GM12878 (cell line): ENCODE data around the gene MGLL. TPM values are rescaled to one million over a fixed set of nuclear protein-coding genes. Genes with fewer than 3 reads are reported as not detected.

Experiments used
- ATAC-seq: fragments of 200-7000 bp; cut with Tn5 transposase; 3 replicates; pipeline ENCODE4 v1.9.1; 2020; ENCODE audit warnings: mild to moderate bottlenecking, moderate library complexity
- BruUV-seq: library from RNA; stranded (reverse); fragments of 400-500 nt; replicated peaks from 2 replicates; lab custom pipeline; 2021; lab: Mats Ljungman, UMichigan
- CTCF ChIA-PET: fragments of 300-600 bp; sonication (Branson Sonifier 250); formaldehyde crosslinking; extraction: SDS; loops from one replicate; lab custom pipeline; 2021; ENCODE audit warnings: inconsistent platforms; lab: Yijun Ruan, JAX
- POLR2A ChIA-PET: fragments of 350-600 bp; formaldehyde crosslinking; extraction: SDS; loops from one replicate; lab custom pipeline; 2021; ENCODE audit warnings: inconsistent platforms; lab: Charles Lee
- RAD21 ChIA-PET: fragments of 300-600 bp; sonication (Branson Sonifier 250); formaldehyde crosslinking; loops from one replicate; lab custom pipeline; 2023; ENCODE audit warnings: antibody characterized with exemption; ENCODE audit not compliant: unreplicated experiment; lab: Charles Lee
- SMC1A ChIA-PET: fragments of 300-600 bp; sonication (Branson Sonifier 250); formaldehyde crosslinking; loops from one replicate; lab custom pipeline; 2023; ENCODE audit not compliant: unreplicated experiment, uncharacterized antibody; lab: Charles Lee
- DNase-seq: peaks from one replicate; pipeline ENCODE4 v3.0.0-alpha.2; 2011; ENCODE audit warnings: low read depth, low spot score
- FAIRE-seq: peaks from 3 replicates; lab custom pipeline; 2011; peaks lifted over from hg19 to GRCh38; lab: Jason Lieb, UNC
- H2AFZ ChIP-seq: 2 replicates; pipeline ENCODE4 v1.6.0; 2011; ENCODE audit warnings: low read depth, low read length, control low read depth; ENCODE audit not compliant: control insufficient read depth
- H3K27ac ChIP-seq: 2 replicates; pipeline ENCODE4 v1.5.1; 2011; ENCODE audit warnings: control low read depth; ENCODE audit not compliant: control insufficient read depth, insufficient read depth
- H3K27me3 ChIP-seq, 2 experiments: replicated peaks in 1 of 2; 2 replicates each; pipeline versions ENCODE4 v1.6.0 to v1.6.1; 2011; ENCODE audit warnings: low read length in 1 of 2; ENCODE audit not compliant: control insufficient read depth in 2 of 2, insufficient read depth in 2 of 2
- H3K36me3 ChIP-seq, 2 experiments: 2 replicates each; pipeline ENCODE4 v1.5.1; 2011; ENCODE audit warnings: low read length in 1 of 2; ENCODE audit not compliant: control insufficient read depth in 2 of 2, insufficient read depth in 2 of 2
- H3K4me1 ChIP-seq: 2 replicates; pipeline ENCODE4 v1.6.1; 2011; ENCODE audit warnings: mild to moderate bottlenecking, low read length, moderate library complexity, mixed read lengths; ENCODE audit not compliant: control insufficient read depth, insufficient read depth
- H3K4me2 ChIP-seq: 2 replicates; pipeline ENCODE4 v1.6.0; 2011; ENCODE audit warnings: control low read depth; ENCODE audit not compliant: control insufficient read depth, insufficient read depth
- H3K4me3 ChIP-seq: fragments of 200-600 bp; sonication (generic); 2 replicates; pipeline ENCODE4 v1.5.1; 2016
- H3K79me2 ChIP-seq: 2 replicates; pipeline ENCODE4 v1.6.0; 2011; ENCODE audit warnings: low read length; ENCODE audit not compliant: control insufficient read depth, insufficient read depth
- H3K9ac ChIP-seq: 2 replicates; pipeline ENCODE4 v1.8.0; 2011; ENCODE audit warnings: low read length, control low read depth, mixed read lengths; ENCODE audit not compliant: control insufficient read depth, insufficient read depth
- H3K9me3 ChIP-seq: replicated peaks from 3 replicates; pipeline ENCODE4 v1.5.1; 2011; ENCODE audit warnings: mild to moderate bottlenecking, low read length; ENCODE audit not compliant: control insufficient read depth, insufficient read depth
- H4K20me1 ChIP-seq: 2 replicates; pipeline ENCODE4 v1.6.0; 2011; ENCODE audit not compliant: control insufficient read depth, insufficient read depth
- BHLHE40 ChIP-seq, 2 experiments: fragments of 450-650 bp in 1 of 2; IDR thresholded peaks; 2 replicates each; pipeline ENCODE4 v1.6.1; 2011 to 2017; ENCODE audit warnings: low read depth in 2 of 2, borderline replicate concordance in 1 of 2, improper control_type of control experiment in 1 of 2, low read length in 1 of 2, mild to moderate bottlenecking in 1 of 2
- CHD1 ChIP-seq: IDR thresholded peaks from 2 replicates; pipeline ENCODE4 v1.6.1; 2012; ENCODE audit warnings: low read depth, low read length, improper control_type of control experiment
- DPF2 ChIP-seq: fragments of 450-650 bp; IDR thresholded peaks from 2 replicates; pipeline ENCODE4 v1.6.1; 2017; ENCODE audit warnings: mild to moderate bottlenecking
- FOXM1 ChIP-seq: IDR thresholded peaks from 2 replicates; pipeline ENCODE4 v1.6.1; 2012; ENCODE audit warnings: low read depth, mild to moderate bottlenecking, inconsistent platforms, low read length, moderate library complexity
- IKZF1 ChIP-seq: fragments of 450-650 bp; conservative IDR thresholded peaks from 2 replicates; pipeline ENCODE4 v1.6.1; 2017; ENCODE audit warnings: antibody characterized with exemption, mild to moderate bottlenecking
- JUNB ChIP-seq: IDR thresholded peaks from 2 replicates; pipeline ENCODE4 v1.6.1; 2016; ENCODE audit warnings: antibody characterized with exemption, mild to moderate bottlenecking
- NFYB ChIP-seq: IDR thresholded peaks from 2 replicates; pipeline ENCODE4 v1.6.1; 2011; ENCODE audit warnings: low read depth, mild to moderate bottlenecking, low read length, improper control_type of control experiment, moderate library complexity; ENCODE audit not compliant: insufficient read depth
- RB1 ChIP-seq: fragments of 450-650 bp; formaldehyde crosslinking; IDR thresholded peaks from 2 replicates; pipeline ENCODE4 v1.6.1; 2017; ENCODE audit warnings: mild to moderate bottlenecking, borderline replicate concordance
- RCOR1 ChIP-seq: conservative IDR thresholded peaks from 2 replicates; pipeline ENCODE4 v1.6.1; 2012; ENCODE audit warnings: low read depth, low read length, improper control_type of control experiment
- SREBF1 ChIP-seq: IDR thresholded peaks from 2 replicates; pipeline ENCODE4 v1.6.1; 2012; ENCODE audit warnings: mild to moderate bottlenecking, low read length
- YBX1 ChIP-seq: fragments of 450-650 bp; IDR thresholded peaks from 2 replicates; pipeline ENCODE4 v1.6.1; 2016; ENCODE audit warnings: antibody characterized with exemption
- YY1 ChIP-seq: IDR thresholded peaks from 2 replicates; pipeline ENCODE4 v1.6.1; 2011; ENCODE audit warnings: low read depth, mild to moderate bottlenecking, low read length
- WGBS: methylation state at CpG from one replicate; pipeline ENCODE4 v1.1.6; 2016; ENCODE audit warnings: low lambda C conversion rate; ENCODE audit not compliant: insufficient replicate concordance, insufficient coverage; ENCODE audit errors: missing lambda C conversion rate; 5-methylcytosine and 5-hydroxymethylcytosine counted together
- in situ Hi-C: fragments of 300-500 bp; cut with MboI; formaldehyde crosslinking; loops from 9 replicates; pipeline ENCODE4 v1.14.3; 2018; ENCODE audit warnings: mixed read lengths
- intact Hi-C: fragments of 100-400 bp; cut with micrococcal nuclease; formaldehyde crosslinking; loops from one replicate; pipeline ENCODE4 v1.14.2; 2022; ENCODE audit not compliant: unreplicated experiment
- polyA plus RNA-seq, 11 experiments: library from polyadenylated mRNA; depleted of rRNA in 4 of 11; unstranded in 6 of 11; stranded (reverse) in 5 of 11; fragments of >200 nt; fragmentation: Nextera tagmentation in 4 of 11; fragmentation: Illumina TruSeq in 1 of 11; extraction: Ambion mirVana in 4 of 11; extraction: Trizol in 1 of 11; gene quantifications; 1 replicate in 1 of 11; 2 replicates in 10 of 11; pipeline versions ENCODE4 v1.2.1 to v1.2.3, GENCODE V29; 2011 to 2016; ENCODE audit warnings: inconsistent platforms in 2 of 11, missing spikeins in 2 of 11, low read depth in 1 of 11
- total RNA-seq, 4 experiments: library from RNA; depleted of rRNA in 3 of 4; stranded (reverse); fragments of >200 nt in 3 of 4; fragmentation: Illumina TruSeq in 1 of 4; extraction: Trizol in 1 of 4; gene quantifications; 2 replicates each; pipeline versions ENCODE4 v1.2.1 to v1.2.3, GENCODE V29; 2013 to 2021
- TF ChIP-seq, protein P1 (sequence below), 3 experiments: IDR thresholded peaks in 2 of 3; conservative IDR thresholded peaks in 1 of 3; 2 replicates each; pipeline ENCODE4 v1.5.1; 2011; ENCODE audit warnings: low read depth in 3 of 3, low read length in 3 of 3, mild to moderate bottlenecking in 3 of 3, control low read depth in 2 of 3, moderate library complexity in 2 of 3, inconsistent platforms in 1 of 3, mixed read lengths in 1 of 3; ENCODE audit not compliant: control insufficient read depth in 2 of 3, insufficient read depth in 1 of 3; ENCODE audit errors: extremely low read depth in 1 of 3
- TF ChIP-seq, protein P2 (sequence below): fragments of 450-650 bp; IDR thresholded peaks from 2 replicates; pipeline ENCODE4 v1.6.1; 2017; ENCODE audit warnings: mild to moderate bottlenecking, low read depth, inconsistent platforms; ENCODE audit not compliant: poor library complexity, severe bottlenecking
- TF ChIP-seq, protein P3 (sequence below): IDR thresholded peaks from 2 replicates; pipeline ENCODE4 v1.6.1; 2011; ENCODE audit warnings: low read depth, low read length, improper control_type of control experiment, borderline replicate concordance
- TF ChIP-seq, protein P4 (sequence below): fragments of 450-650 bp; IDR thresholded peaks from 2 replicates; pipeline ENCODE4 v1.6.1; 2016; ENCODE audit warnings: mild to moderate bottlenecking

MGLL gene
- total and polyA plus RNA-seq, 10 of the 15 experiments (the other 5 are each of a cell fraction or from before 2014, with no cell fraction given), result 44.9 to 177 (median 72.9) TPM

DNA sequence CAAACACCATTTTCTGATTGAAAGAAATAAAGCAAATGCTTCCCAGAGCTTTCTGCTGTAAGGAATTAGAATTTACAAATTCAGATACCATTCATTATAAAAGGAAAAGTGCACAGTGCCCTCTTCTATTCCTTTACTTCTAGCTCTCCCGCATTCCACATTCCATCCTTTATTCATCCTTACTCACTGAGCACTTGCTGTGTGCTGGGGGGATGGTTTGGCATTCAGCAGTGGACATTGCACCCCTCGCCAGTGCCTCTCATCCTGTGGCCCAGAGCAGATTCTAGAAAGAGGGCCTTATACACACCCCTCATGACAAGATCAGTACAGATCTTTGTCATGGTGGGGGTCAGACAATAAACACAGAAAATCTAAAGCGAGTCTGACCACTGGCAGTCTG lies 73.0 kb downstream of the MGLL start:
- Histone ChIP-seq H3K9ac (peak overlapping the region; percentile 68; the same call in 1 of the 2 replicates), H3K36me3 (peaks cover 6 to 15% of the 10 kb centered on the region in 2 experiments; a peak in 3 of 4 replicates), H4K20me1 (no peaks in the 10 kb centered on the region), H3K9me3 (no peaks in the 10 kb centered on the region), H3K79me2 (peaks cover 42% of the 10 kb centered on the region), H3K4me1 (peaks cover 59% of the 10 kb centered on the region), H3K4me2 (no peak overlapping the region), H3K4me3 (no peak overlapping the region), H3K27ac (peak overlapping the region; percentile 99), H2AFZ (no peak overlapping the region), H3K27me3 (no peaks in the 10 kb centered on the region)
- POLR2A ChIA-PET, result interaction anchor here (1.1 to 8.4 kb wide), 4 partner anchors 10 to 30 kb away, joined by 3 to 116 read pairs (median 20); no protein-coding TSS in a partner anchor
- RAD21 ChIA-PET, result interaction anchor here (0.6 to 7.7 kb wide), 13 partner anchors 13 to 220 kb away, joined by 3 to 149 read pairs (median 11); partner anchors contain the start of gene MGLL
- CTCF ChIA-PET, result interaction anchor here (0.7 to 5.7 kb wide), 21 partner anchors 9 to 223 kb away, joined by 3 to 82 read pairs (median 4); partner anchors contain the start of gene MGLL
- SMC1A ChIA-PET, result interaction anchor here (0.6 to 9.6 kb wide), 15 partner anchors 10 to 225 kb away, joined by 3 to 205 read pairs (median 7); partner anchors contain the start of gene MGLL
- intact Hi-C loops, result no loop called here
- in situ Hi-C loops, result no loop called here
- no TSS peak for BruUV-seq
- TF ChIP-seq, protein P1, sequence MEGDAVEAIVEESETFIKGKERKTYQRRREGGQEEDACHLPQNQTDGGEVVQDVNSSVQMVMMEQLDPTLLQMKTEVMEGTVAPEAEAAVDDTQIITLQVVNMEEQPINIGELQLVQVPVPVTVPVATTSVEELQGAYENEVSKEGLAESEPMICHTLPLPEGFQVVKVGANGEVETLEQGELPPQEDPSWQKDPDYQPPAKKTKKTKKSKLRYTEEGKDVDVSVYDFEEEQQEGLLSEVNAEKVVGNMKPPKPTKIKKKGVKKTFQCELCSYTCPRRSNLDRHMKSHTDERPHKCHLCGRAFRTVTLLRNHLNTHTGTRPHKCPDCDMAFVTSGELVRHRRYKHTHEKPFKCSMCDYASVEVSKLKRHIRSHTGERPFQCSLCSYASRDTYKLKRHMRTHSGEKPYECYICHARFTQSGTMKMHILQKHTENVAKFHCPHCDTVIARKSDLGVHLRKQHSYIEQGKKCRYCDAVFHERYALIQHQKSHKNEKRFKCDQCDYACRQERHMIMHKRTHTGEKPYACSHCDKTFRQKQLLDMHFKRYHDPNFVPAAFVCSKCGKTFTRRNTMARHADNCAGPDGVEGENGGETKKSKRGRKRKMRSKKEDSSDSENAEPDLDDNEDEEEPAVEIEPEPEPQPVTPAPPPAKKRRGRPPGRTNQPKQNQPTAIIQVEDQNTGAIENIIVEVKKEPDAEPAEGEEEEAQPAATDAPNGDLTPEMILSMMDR (IDR thresholded peaks at IDR 0.05 in 2 of 3, conservative IDR thresholded peaks at IDR 0.05 in 1 of 3; ENCODE audit: control insufficient read depth in 2 of 3, extremely low read depth in 1 of 3, insufficient read depth in 1 of 3, low read depth in 3 of 3, low read length in 3 of 3), result no peak
- TF ChIP-seq, protein P2, sequence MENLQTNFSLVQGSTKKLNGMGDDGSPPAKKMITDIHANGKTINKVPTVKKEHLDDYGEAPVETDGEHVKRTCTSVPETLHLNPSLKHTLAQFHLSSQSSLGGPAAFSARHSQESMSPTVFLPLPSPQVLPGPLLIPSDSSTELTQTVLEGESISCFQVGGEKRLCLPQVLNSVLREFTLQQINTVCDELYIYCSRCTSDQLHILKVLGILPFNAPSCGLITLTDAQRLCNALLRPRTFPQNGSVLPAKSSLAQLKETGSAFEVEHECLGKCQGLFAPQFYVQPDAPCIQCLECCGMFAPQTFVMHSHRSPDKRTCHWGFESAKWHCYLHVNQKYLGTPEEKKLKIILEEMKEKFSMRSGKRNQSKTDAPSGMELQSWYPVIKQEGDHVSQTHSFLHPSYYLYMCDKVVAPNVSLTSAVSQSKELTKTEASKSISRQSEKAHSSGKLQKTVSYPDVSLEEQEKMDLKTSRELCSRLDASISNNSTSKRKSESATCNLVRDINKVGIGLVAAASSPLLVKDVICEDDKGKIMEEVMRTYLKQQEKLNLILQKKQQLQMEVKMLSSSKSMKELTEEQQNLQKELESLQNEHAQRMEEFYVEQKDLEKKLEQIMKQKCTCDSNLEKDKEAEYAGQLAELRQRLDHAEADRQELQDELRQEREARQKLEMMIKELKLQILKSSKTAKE, result no peak
- TF ChIP-seq, protein P3, sequence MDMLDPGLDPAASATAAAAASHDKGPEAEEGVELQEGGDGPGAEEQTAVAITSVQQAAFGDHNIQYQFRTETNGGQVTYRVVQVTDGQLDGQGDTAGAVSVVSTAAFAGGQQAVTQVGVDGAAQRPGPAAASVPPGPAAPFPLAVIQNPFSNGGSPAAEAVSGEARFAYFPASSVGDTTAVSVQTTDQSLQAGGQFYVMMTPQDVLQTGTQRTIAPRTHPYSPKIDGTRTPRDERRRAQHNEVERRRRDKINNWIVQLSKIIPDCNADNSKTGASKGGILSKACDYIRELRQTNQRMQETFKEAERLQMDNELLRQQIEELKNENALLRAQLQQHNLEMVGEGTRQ, result no peak
- TF ChIP-seq DPF2 (no peak), YY1 (no peak), YBX1 (no peak), RB1 (no peak), JUNB (no peak), SREBF1 (no peak), IKZF1 (no peak), NFYB (no peak), RCOR1 (no peak), BHLHE40 (IDR thresholded peaks at IDR 0.05; ENCODE audit: borderline replicate concordance in 1 of 2, low read depth in 2 of 2, low read length in 1 of 2) (no peak), CHD1 (no peak), FOXM1 (no peak)
- TF ChIP-seq, protein P4, sequence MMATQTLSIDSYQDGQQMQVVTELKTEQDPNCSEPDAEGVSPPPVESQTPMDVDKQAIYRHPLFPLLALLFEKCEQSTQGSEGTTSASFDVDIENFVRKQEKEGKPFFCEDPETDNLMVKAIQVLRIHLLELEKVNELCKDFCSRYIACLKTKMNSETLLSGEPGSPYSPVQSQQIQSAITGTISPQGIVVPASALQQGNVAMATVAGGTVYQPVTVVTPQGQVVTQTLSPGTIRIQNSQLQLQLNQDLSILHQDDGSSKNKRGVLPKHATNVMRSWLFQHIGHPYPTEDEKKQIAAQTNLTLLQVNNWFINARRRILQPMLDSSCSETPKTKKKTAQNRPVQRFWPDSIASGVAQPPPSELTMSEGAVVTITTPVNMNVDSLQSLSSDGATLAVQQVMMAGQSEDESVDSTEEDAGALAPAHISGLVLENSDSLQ, result no peak
- FAIRE-seq, result no peak
- DNase-seq, result no peak
- WGBS, result 88% methylated on average over 3 of the region's 3 CpGs
- no peak for ATAC-seq
